Measurements from ENCODE around the gene PREPL.

GRCh38 chr2:44269831-44270230, 91.5 kb downstream of the PREPL start:
- no peak for TF ChIP-seq CTCF (conservative IDR thresholded peaks at IDR 0.05 in 1 of 2, IDR thresholded peaks at IDR 0.05 in 1 of 2; ENCODE audit: low read depth in 1 of 2, low read length in 2 of 2)
- no peak for TF ChIP-seq EZH2 (IDR thresholded peaks at IDR 0.05; ENCODE audit: low read length, missing control alignments)
